CD14-positive monocyte (primary cell): ENCODE data around the gene CEP55. TPM values are rescaled to one million over a fixed set of nuclear protein-coding genes. Genes with fewer than 3 reads are reported as not detected.
"Not testable (repeated sequence)": the region's sequence is repeated elsewhere in the genome, so short reads cannot be mapped to it uniquely, and the experiment has no call there.

Source experiments
- DNase-seq, 3 donors: peaks; one replicate each; pipeline ENCODE4 v3.0.0-alpha.2; 2011 to 2022
- H2AFZ ChIP-seq: 2 replicates; pipeline ENCODE4 v1.6.0; 2012; ENCODE audit warnings: mild to moderate bottlenecking, low read depth, low read length, inconsistent platforms; ENCODE audit not compliant: insufficient read depth, poor library complexity, severe bottlenecking
- H3K27ac ChIP-seq, 2 donors: 1 replicate in 1 of 2; 2 replicates in 1 of 2; pipeline ENCODE4 v1.5.1; 2012 to 2013; ENCODE audit warnings: low read length in 2 of 2, control low read depth in 1 of 2, inconsistent platforms in 1 of 2, low read depth in 1 of 2, mild to moderate bottlenecking in 1 of 2
- H3K27me3 ChIP-seq, 2 donors: one replicate each; pipeline versions ENCODE4 v1.6.0 to v1.6.1; 2011 to 2013; ENCODE audit warnings: low read length in 2 of 2; ENCODE audit not compliant: control insufficient read depth in 2 of 2, insufficient read depth in 2 of 2
- H3K36me3 ChIP-seq, 2 donors: replicated peaks in 1 of 2; 1 replicate in 1 of 2; 2 replicates in 1 of 2; pipeline versions ENCODE4 v1.5.1 to v1.6.1; 2012 to 2013; ENCODE audit warnings: low read length in 2 of 2, control low read depth in 1 of 2, inconsistent platforms in 1 of 2, mild to moderate bottlenecking in 1 of 2; ENCODE audit not compliant: insufficient read depth in 2 of 2, control insufficient read depth in 1 of 2
- H3K4me1 ChIP-seq, 2 donors: 1 replicate in 1 of 2; 2 replicates in 1 of 2; pipeline versions ENCODE4 v1.5.1 to v1.6.1; 2012 to 2013; ENCODE audit warnings: low read length in 2 of 2, control low read depth in 1 of 2, inconsistent platforms in 1 of 2, mild to moderate bottlenecking in 1 of 2, moderate library complexity in 1 of 2; ENCODE audit not compliant: insufficient read depth in 2 of 2, control insufficient read depth in 1 of 2
- H3K4me2 ChIP-seq: replicated peaks from 2 replicates; pipeline ENCODE3; 2012; ENCODE audit warnings: low read length, moderate library complexity, mild to moderate bottlenecking; ENCODE audit not compliant: poor library complexity, severe bottlenecking; ENCODE audit errors: extremely low read depth
- H3K4me3 ChIP-seq, 3 experiments: fragments of 200-600 bp in 1 of 3; sonication (generic) in 1 of 3; replicated peaks in 1 of 3; 1 replicate in 2 of 3; 2 replicates in 1 of 3; pipeline ENCODE4 v1.5.1; 2011 to 2013; ENCODE audit warnings: low read length in 3 of 3, mild to moderate bottlenecking in 3 of 3, control low read depth in 2 of 3, low read depth in 2 of 3, inconsistent platforms in 1 of 3, moderate library complexity in 1 of 3
- H3K79me2 ChIP-seq: 2 replicates; pipeline ENCODE4 v1.6.0; 2012; ENCODE audit warnings: mild to moderate bottlenecking, control low read depth, inconsistent platforms, low read length, moderate library complexity; ENCODE audit not compliant: insufficient read depth
- H3K9ac ChIP-seq: 2 replicates; pipeline ENCODE4 v1.6.0; 2017; ENCODE audit warnings: low read length, mild to moderate bottlenecking; ENCODE audit not compliant: insufficient read depth, poor library complexity, severe bottlenecking
- H3K9me3 ChIP-seq, 2 donors: replicated peaks in 1 of 2; 1 replicate in 1 of 2; 2 replicates in 1 of 2; pipeline versions ENCODE4 v1.5.1 to v1.6.1; 2012 to 2013; ENCODE audit warnings: low read length in 2 of 2, control low read depth in 1 of 2; ENCODE audit not compliant: control insufficient read depth in 1 of 2, insufficient read depth in 1 of 2
- H4K20me1 ChIP-seq: 2 replicates; pipeline ENCODE4 v1.6.0; 2012; ENCODE audit warnings: mild to moderate bottlenecking, low read length, control low read depth, moderate library complexity; ENCODE audit not compliant: insufficient read depth
- H3K27ac Mint-ChIP-seq, 7 donors: one replicate each; pipeline ENCODE4 v1.8.0; 2020; ENCODE audit warnings: mild to moderate bottlenecking in 7 of 7, mixed read lengths in 7 of 7, moderate library complexity in 6 of 7, inconsistent platforms in 2 of 7
- H3K27me3 Mint-ChIP-seq, 3 donors: one replicate each; pipeline ENCODE4 v1.8.0; 2021 to 2022; ENCODE audit warnings: low read depth in 3 of 3, mild to moderate bottlenecking in 3 of 3, mixed read lengths in 3 of 3, moderate library complexity in 3 of 3, inconsistent platforms in 1 of 3
- H3K36me3 Mint-ChIP-seq, 2 donors: one replicate each; pipeline ENCODE4 v1.8.0; 2020; ENCODE audit warnings: mixed read lengths in 2 of 2, inconsistent platforms in 1 of 2, mild to moderate bottlenecking in 1 of 2
- H3K4me1 Mint-ChIP-seq: one replicate; pipeline ENCODE4 v1.8.0; 2020; ENCODE audit warnings: mild to moderate bottlenecking, mixed read lengths
- H3K4me3 Mint-ChIP-seq, 2 donors: one replicate each; pipeline ENCODE4 v1.8.0; 2020; ENCODE audit warnings: mild to moderate bottlenecking in 2 of 2, mixed read lengths in 2 of 2, moderate library complexity in 1 of 2
- H3K9me3 Mint-ChIP-seq, 7 donors: one replicate each; pipeline ENCODE4 v1.8.0; 2020 to 2022; ENCODE audit warnings: mixed read lengths in 7 of 7, mild to moderate bottlenecking in 6 of 7, moderate library complexity in 6 of 7, inconsistent platforms in 2 of 7
- WGBS: methylation state at CpG from one replicate; pipeline ENCODE4 v1.1.5; 2013; ENCODE audit warnings: missing lambda C conversion rate; ENCODE audit not compliant: insufficient coverage; 5-methylcytosine and 5-hydroxymethylcytosine counted together
- intact Hi-C, 2 donors: fragments of 100-400 bp; cut with micrococcal nuclease; formaldehyde crosslinking; loops; one replicate each; pipeline versions ENCODE4 v1.15.0 to v1.15.1; 2023
- polyA plus RNA-seq, 3 donors: library from polyadenylated mRNA; depleted of rRNA in 1 of 3; unstranded in 2 of 3; stranded (reverse) in 1 of 3; fragments of 300-500 nt in 2 of 3; fragments of >200 nt in 1 of 3; fragmentation: Illumina TruSeq in 2 of 3; gene quantifications; 1 replicate in 2 of 3; 2 replicates in 1 of 3; pipeline ENCODE4 v1.2.3, GENCODE V29; 2012 to 2021
- TF ChIP-seq, protein P1 (sequence below): fragments of 200-600 bp; IDR thresholded peaks from one replicate; pipeline ENCODE4 v1.8.0; 2022; ENCODE audit warnings: antibody characterized with exemption, mild to moderate bottlenecking

CEP55 gene
- polyA plus RNA-seq, 3 donors: 0.05 to 0.26 TPM; not detected in 1

DNA sequence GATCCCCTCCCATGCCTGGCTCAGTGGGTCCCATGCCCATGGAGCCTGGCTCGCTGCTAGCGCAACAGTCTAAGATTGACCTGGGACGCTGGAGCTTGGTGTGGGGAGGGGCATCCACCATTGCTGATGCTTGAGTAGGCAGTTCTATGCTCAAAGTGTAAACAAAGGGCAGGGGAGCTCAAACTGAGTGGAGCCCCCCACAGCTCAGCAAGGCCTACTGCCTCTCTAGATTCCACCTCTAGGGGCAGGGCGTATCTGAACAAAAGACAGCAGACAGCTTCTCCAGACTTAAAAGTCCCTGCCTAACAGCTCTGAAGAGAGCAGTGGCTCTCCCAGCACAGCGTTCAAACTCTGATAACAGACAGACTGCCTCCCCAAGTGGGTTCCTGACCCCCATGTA, 38.9 kb downstream of the CEP55 start:
- no peak overlapping the region for H3K27ac ChIP-seq
- 98% methylated on average over 4 of the region's 5 CpGs for WGBS
- no peaks in the 10 kb centered on the region for H3K9me3 ChIP-seq
- Mint-ChIP-seq H3K4me1 (no peaks in the 10 kb centered on the region), H3K27ac (no peak overlapping the region), H3K4me3 (no peak overlapping the region), H3K36me3 (peaks cover 4 to 10% of the 10 kb centered on the region in 2 donors), H3K9me3 (peaks cover 0 to 4% (median 0%) of the 10 kb centered on the region in 7 donors), H3K27me3 (peaks cover 4 to 15% (median 5%) of the 10 kb centered on the region in 3 donors)
- H3K27me3 ChIP-seq: no peaks in the 10 kb centered on the region
- H3K36me3 ChIP-seq: no peaks in the 10 kb centered on the region
- H3K79me2 ChIP-seq: no peaks in the 10 kb centered on the region
- TF ChIP-seq, protein P1, sequence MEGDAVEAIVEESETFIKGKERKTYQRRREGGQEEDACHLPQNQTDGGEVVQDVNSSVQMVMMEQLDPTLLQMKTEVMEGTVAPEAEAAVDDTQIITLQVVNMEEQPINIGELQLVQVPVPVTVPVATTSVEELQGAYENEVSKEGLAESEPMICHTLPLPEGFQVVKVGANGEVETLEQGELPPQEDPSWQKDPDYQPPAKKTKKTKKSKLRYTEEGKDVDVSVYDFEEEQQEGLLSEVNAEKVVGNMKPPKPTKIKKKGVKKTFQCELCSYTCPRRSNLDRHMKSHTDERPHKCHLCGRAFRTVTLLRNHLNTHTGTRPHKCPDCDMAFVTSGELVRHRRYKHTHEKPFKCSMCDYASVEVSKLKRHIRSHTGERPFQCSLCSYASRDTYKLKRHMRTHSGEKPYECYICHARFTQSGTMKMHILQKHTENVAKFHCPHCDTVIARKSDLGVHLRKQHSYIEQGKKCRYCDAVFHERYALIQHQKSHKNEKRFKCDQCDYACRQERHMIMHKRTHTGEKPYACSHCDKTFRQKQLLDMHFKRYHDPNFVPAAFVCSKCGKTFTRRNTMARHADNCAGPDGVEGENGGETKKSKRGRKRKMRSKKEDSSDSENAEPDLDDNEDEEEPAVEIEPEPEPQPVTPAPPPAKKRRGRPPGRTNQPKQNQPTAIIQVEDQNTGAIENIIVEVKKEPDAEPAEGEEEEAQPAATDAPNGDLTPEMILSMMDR: no peak
- intact Hi-C loops: no loop called here
- DNase-seq: no peak
- H4K20me1 ChIP-seq: no peaks in the 10 kb centered on the region
- H3K4me1 ChIP-seq: no peaks in the 10 kb centered on the region
- no peak overlapping the region for H2AFZ ChIP-seq
- H3K4me2 ChIP-seq: no peak overlapping the region
- H3K9ac ChIP-seq: no peak overlapping the region
- no peak overlapping the region for H3K4me3 ChIP-seq

DNA sequence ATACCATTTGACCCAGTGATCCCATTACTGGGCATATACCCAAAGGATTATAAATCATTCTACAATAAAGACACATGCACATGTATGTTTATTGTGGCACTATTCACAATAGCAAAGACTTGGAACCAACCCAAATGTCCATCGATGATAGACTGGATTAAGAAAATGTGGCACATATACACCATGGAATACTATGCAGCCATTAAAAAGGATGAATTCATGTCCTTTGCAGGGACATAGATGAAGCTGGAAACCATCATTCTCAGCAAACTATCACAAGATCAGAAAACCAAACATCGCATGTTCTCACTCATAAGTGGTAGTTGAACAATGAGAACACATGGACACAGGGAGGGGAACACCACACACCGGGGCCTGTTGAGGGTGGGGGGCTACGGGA, 44.5 kb downstream of the CEP55 start:
- H3K9me3 ChIP-seq, H3K4me2 ChIP-seq, H3K9me3 Mint-ChIP-seq, H3K4me3 ChIP-seq, H3K4me1 Mint-ChIP-seq, H3K27ac ChIP-seq, H3K4me1 ChIP-seq, H3K9ac ChIP-seq, H3K27ac Mint-ChIP-seq, H3K36me3 ChIP-seq, H3K27me3 ChIP-seq, H3K4me3 Mint-ChIP-seq, H2AFZ ChIP-seq, H3K36me3 Mint-ChIP-seq, H3K79me2 ChIP-seq, H4K20me1 ChIP-seq, DNase-seq, intact Hi-C loops: not testable (repeated sequence)
- peaks cover 5 to 19% (median 11%) of the 10 kb centered on the region in 3 donors for H3K27me3 Mint-ChIP-seq
- no CpG with 5 or more reads among the region's 4 CpGs for WGBS
